ENCODE results near the gene CAPN8.
A peak's percentile ranks its signal among the peaks of the same experiment; 100 is the strongest.

The CAPN8 gene

GRCh38 chr1:223707256-223708000, 41.9 kb upstream of the CAPN8 start:
- no peak for TF ChIP-seq CTCF (IDR thresholded peaks at IDR 0.05; ENCODE audit: low read length, missing control alignments)
- DNase-seq (ENCODE audit: low read depth): peak; percentile 96
- no peak overlapping the region for H3K4me3 ChIP-seq (replicated peaks; ENCODE audit: low read depth, low read length)

GRCh38 chr1:223706077-223706973, 40.8 kb upstream of the CAPN8 start:
- peak; percentile 93 for DNase-seq (ENCODE audit: low read depth)
- TF ChIP-seq CTCF (IDR thresholded peaks at IDR 0.05; ENCODE audit: low read length, missing control alignments): no peak
- no peak overlapping the region for H3K4me3 ChIP-seq (replicated peaks; ENCODE audit: low read depth, low read length)

GRCh38 chr1:223704921-223705878, 39.7 kb upstream of the CAPN8 start:
- H3K4me3 ChIP-seq (replicated peaks; ENCODE audit: low read depth, low read length): peak overlapping the region; percentile 2
- peak; percentile 81 for DNase-seq (ENCODE audit: low read depth)
- TF ChIP-seq CTCF (IDR thresholded peaks at IDR 0.05; ENCODE audit: low read length, missing control alignments): no peak

- TF ChIP-seq CTCF (IDR thresholded peaks at IDR 0.05; ENCODE audit: low read length, missing control alignments): no peak
- no peak overlapping the region for H3K4me3 ChIP-seq (replicated peaks; ENCODE audit: low read depth, low read length)
- DNase-seq (ENCODE audit: low read depth): no peak
Measured at GRCh38 chr1:223703668-223704013, 38.1 kb upstream of the CAPN8 start.

- no peak overlapping the region for H3K4me3 ChIP-seq (replicated peaks; ENCODE audit: low read depth, low read length)
- TF ChIP-seq CTCF (IDR thresholded peaks at IDR 0.05; ENCODE audit: low read length, missing control alignments): no peak
- DNase-seq (ENCODE audit: low read depth): no peak
Measured at GRCh38 chr1:223702735-223703667, 37.5 kb upstream of the CAPN8 start.
